ENCODE measurements around the gene SNAP23. TPM values are rescaled to one million over a fixed set of nuclear protein-coding genes. Genes with fewer than 3 reads are reported as not detected.

Gene SNAP23
- total RNA-seq, 1 donor from 2014 or later, result 111 TPM

DNA sequence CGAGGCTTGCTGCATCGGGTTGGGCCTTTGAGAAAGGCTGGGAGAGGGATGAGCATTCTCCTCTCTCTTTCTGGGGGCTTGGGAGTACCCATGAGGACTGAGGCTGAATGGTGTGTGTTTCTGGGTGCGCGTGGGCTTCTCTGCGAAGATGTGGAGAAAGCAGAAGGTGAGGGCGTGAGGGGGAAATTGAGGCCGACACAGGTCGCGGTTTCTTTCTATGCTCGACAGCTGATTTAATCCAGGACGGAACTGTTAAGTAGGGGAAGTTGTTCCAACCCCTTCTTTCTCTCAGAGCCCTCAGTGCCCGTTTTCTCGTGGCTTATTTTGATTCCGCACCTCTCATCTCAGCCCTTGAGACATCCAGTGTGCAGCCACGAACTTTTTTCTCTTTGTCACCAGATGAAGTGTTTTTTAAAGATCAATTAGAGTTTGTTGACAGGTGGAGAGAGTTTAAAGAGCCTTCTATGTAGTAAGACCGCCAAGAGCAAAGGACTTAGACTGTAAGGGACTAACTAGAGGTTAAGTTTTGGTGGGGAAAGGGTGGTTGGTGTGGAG is 80.7 kb downstream of the SNAP23 start:
- intact Hi-C loops (cut with micrococcal nuclease), result no loop called here
- POLR2A ChIA-PET, result interaction anchor here (0.5 to 2.2 kb wide), 11 partner anchors 12 to 1201 kb away, joined by 3 to 12 read pairs (median 5); partner anchors contain the start of genes ELL3, GANC, HAUS2 and LRRC57
- Mint-ChIP-seq H3K4me3 (peak overlapping the region; percentile 96), H3K27me3 (no peaks in the 10 kb centered on the region), H3K36me3 (ENCODE audit: low read depth) (peaks cover 2% of the 10 kb centered on the region), H3K4me1 (peaks cover 26% of the 10 kb centered on the region), H3K27ac (peak overlapping the region; percentile 80), H3K9me3 (no peaks in the 10 kb centered on the region)
- TF ChIP-seq CTCF (IDR thresholded peaks at IDR 0.05), result no peak
- DNase-seq (no peak), ATAC-seq (ENCODE audit: low read depth) (no peak)
- CTCF ChIA-PET, result no interaction called here

GRCh38 chr15:42576776-42577175 is 81.3 kb downstream of the SNAP23 start:
- peak overlapping the region; percentile 96 for H3K4me3 Mint-ChIP-seq
- no peaks in the 10 kb centered on the region for H3K27me3 Mint-ChIP-seq
- no peak overlapping the region for H3K27ac Mint-ChIP-seq
- no peak for ATAC-seq (ENCODE audit: low read depth)
- POLR2A ChIA-PET, result interaction anchor here (0.6 to 1.8 kb wide), 2 partner anchors 72 to 1995 kb away, joined by 3 to 8 read pairs; no protein-coding TSS in a partner anchor
- CTCF ChIA-PET, result no interaction called here
- peaks cover 3% of the 10 kb centered on the region for H3K36me3 Mint-ChIP-seq (ENCODE audit: low read depth)
- peaks cover 32% of the 10 kb centered on the region for H3K4me1 Mint-ChIP-seq
- intact Hi-C loops (cut with micrococcal nuclease), result no loop called here
- TF ChIP-seq CTCF (IDR thresholded peaks at IDR 0.05), result no peak
- DNase-seq, result no peak
- no peaks in the 10 kb centered on the region for H3K9me3 Mint-ChIP-seq

DNA sequence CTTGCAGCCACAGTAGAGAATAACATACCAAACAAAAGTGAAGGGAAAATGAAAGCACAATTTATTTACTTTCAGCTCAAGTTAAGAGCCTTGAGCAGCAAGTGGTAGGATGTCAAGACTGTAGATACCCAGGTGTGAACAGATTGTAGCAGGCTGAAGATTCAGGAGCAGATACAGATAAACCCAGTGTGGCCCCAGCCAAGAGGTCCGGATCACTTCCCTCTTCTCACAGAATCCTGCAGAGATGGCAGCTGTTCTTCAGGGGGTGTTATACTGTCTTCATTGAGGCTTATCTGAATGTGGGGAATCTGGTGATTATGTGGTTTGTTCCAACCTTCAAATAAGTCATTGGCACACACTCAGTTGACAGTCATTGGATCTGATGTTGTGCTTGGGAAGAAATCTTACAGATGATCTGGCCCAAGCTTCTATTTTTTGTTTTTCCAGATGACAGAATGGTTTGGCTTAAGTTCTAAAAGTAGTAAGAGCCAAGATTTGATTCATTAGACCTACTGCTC is 82.1 kb downstream of the SNAP23 start:
- CTCF ChIA-PET, result no interaction called here
- no peak for ATAC-seq (ENCODE audit: low read depth)
- Mint-ChIP-seq H3K4me1 (peaks cover 36% of the 10 kb centered on the region), H3K9me3 (no peaks in the 10 kb centered on the region), H3K36me3 (ENCODE audit: low read depth) (peaks cover 3% of the 10 kb centered on the region), H3K27me3 (no peaks in the 10 kb centered on the region), H3K27ac (no peak overlapping the region), H3K4me3 (no peak overlapping the region)
- POLR2A ChIA-PET, result interaction anchor here (0.6 kb wide), 1 partner anchor 1994 kb away, joined by 3 read pairs; no protein-coding TSS in a partner anchor
- no peak for TF ChIP-seq CTCF (IDR thresholded peaks at IDR 0.05)
- intact Hi-C loops (cut with micrococcal nuclease), result no loop called here
- no peak for DNase-seq

DNA sequence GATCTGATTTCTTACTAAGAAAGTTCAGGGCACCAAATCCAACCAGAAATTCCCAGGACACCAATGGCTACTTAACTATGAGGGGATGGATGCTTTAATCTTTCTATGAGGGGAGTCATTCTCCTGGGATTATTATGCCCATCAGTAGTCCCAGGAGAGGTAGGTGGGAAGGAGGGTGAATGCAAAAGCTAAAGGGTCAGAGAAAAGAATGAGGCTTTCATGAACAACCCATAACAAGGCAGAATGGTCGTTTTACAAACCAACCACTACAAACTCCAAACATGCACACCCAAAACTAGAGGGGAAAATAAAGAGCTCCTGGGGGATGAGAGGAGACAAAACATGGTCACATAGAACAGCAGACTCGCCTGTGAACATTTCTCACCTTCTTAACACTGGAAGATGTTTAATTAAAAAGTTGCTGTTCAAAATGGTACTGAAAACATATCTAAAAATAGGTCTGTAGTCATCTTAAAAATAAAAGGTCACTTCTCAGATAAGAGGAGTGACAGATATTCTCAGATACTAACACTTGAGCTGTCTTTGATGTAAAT is 83.6 kb downstream of the SNAP23 start:
- H3K4me3 Mint-ChIP-seq, result no peak overlapping the region
- peaks cover 3% of the 10 kb centered on the region for H3K36me3 Mint-ChIP-seq (ENCODE audit: low read depth)
- ChIA-PET CTCF (no interaction called here), POLR2A (interaction anchor here (0.5 to 0.7 kb wide), 2 partner anchors 1230 to 1710 kb away, joined by 3 to 4 read pairs; partner anchors contain the start of gene GOLM2)
- H3K27me3 Mint-ChIP-seq, result no peaks in the 10 kb centered on the region
- ATAC-seq (ENCODE audit: low read depth) (no peak), DNase-seq (no peak)
- H3K4me1 Mint-ChIP-seq, result peaks cover 36% of the 10 kb centered on the region
- no peak overlapping the region for H3K27ac Mint-ChIP-seq
- TF ChIP-seq CTCF (IDR thresholded peaks at IDR 0.05), result no peak
- intact Hi-C loops (cut with micrococcal nuclease), result no loop called here
- H3K9me3 Mint-ChIP-seq, result no peaks in the 10 kb centered on the region

GRCh38 chr15:42581272-42581730 is 85.9 kb downstream of the SNAP23 start:
- intact Hi-C loops (cut with micrococcal nuclease), result no loop called here
- no peaks in the 10 kb centered on the region for H3K27me3 Mint-ChIP-seq
- H3K4me1 Mint-ChIP-seq, result peaks cover 24% of the 10 kb centered on the region
- H3K27ac Mint-ChIP-seq, result peak overlapping the region; percentile 73
- TF ChIP-seq CTCF (IDR thresholded peaks at IDR 0.05), result no peak
- peak; percentile 99 for ATAC-seq (ENCODE audit: low read depth)
- H3K4me3 Mint-ChIP-seq, result peak overlapping the region; percentile 84
- H3K9me3 Mint-ChIP-seq, result no peaks in the 10 kb centered on the region
- ChIA-PET POLR2A (interaction anchor here (0.6 to 0.8 kb wide), 2 partner anchors 10 to 66 kb away, joined by 3 read pairs; no protein-coding TSS in a partner anchor), CTCF (interaction anchor here (0.8 kb wide), 1 partner anchor 44 kb away, joined by 3 read pairs; no protein-coding TSS in a partner anchor)
- peaks cover 5% of the 10 kb centered on the region for H3K36me3 Mint-ChIP-seq (ENCODE audit: low read depth)
- peak; percentile 66 for DNase-seq
